ENCODE data around the gene CCDC66.
"Not testable (repeated sequence)": the region's sequence is repeated elsewhere in the genome, so short reads cannot be mapped to it uniquely, and the experiment has no call there.

The CCDC66 gene

DNA sequence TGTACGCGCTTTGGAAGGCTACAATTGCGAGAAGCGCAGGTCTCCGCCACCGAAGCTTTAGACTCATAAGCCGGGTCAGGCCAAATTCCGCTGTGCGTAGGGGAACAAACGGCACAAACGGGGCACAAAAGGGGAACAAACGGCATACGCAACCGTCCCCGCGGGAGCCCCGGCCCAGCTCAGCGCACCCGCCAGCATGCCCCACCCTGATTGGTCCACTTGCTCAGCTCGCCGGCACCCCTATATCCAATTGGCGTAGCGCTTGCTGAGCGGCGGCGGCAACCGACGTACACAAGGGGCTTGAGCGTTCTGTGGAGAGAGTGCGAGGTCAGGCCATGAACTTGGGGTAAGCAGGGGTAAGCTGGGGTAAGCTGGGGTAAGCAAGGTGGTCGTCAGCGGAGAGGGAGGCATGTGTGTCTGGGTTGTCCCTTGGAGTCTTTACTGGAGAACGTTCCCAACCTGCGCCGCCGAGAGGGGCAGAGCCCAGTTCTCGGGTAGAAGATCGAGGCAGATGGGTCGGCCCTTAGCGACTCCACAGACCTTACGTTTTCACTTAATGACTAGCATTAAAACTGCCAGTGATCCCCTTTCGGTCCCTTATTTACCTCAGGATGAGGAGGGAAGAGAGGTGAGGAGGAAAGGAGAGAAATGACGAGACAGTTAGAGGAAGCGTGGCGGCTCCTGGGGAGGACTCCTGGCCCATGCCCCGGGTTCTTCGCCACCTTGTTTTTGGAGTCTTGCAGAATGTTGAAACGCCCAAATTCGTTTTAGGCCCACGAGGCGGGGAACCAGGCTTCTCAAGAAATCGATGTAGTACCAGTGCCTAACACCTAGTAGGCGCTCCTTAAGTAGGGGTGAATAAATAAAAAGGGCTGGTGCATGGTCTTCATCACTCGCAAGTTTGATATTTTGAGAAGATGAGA lies at the start of gene CCDC66:
TSS of gene CCDC66 (plus strand) at position 268 of the 923 bp plus-strand sequence. CDS start at position 336, 68 bp downstream.
- DNase-seq, result peak; percentile 67

GRCh38 chr3:56519641-56520040 lies 37.3 kb upstream of the CCDC66 start:
- no peak for DNase-seq

DNA sequence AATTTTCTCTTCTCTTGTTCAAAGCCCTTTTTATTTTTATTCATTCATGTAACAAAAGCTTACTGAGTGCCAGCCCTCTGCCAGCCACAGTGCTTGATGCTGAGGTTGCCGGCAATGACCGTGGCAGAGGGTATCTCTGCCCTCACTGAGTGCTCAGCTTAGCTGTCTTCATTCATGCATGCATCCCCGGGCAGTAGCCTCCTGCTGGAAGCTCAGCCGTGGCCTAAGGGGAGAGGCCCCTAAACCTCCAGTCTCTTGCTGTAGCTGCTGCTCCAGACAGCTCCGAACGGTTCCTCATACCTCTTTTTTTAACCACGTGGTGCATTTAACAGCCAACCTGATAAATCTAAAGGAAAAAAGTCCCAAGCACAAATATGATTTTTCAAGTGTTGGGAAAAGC lies 34.6 kb upstream of the CCDC66 start:
- DNase-seq, result no peak

- no peak for DNase-seq
These were observed 31.7 kb upstream of the CCDC66 start for GRCh38 chr3:56525291-56525690.

GRCh38 chr3:56536735-56537134 lies 20.2 kb upstream of the CCDC66 start:
- no peak for DNase-seq

GRCh38 chr3:56547486-56547885 lies 9.5 kb upstream of the CCDC66 start:
- DNase-seq, result no peak

GRCh38 chr3:56557831-56558170 lies 826 bp downstream of the CCDC66 start:
- DNase-seq, result no peak

- no peak for DNase-seq
These were observed 16.5 kb downstream of the CCDC66 start for GRCh38 chr3:56573501-56573900.

DNA sequence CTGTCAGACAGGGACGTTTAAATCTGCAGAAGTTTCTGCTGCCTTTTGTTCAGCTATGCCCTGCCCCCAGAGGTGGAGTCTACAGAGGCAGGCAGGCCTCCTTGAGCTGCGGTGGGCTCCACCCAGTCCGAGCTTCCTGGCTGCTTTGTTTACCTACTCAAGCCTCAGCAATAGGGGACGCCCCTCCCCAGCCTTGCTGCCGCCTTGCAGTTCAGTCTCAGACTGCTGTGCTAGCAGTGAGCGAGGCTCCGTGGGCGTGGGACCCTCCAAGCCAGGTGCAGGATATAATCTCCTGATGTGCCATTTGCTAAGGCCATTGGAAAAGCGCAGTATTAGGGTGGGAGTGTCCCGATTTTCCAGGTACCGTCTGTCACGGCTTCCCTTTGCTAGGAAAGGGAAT lies 25.0 kb downstream of the CCDC66 start:
- not testable (repeated sequence) for DNase-seq

DNA sequence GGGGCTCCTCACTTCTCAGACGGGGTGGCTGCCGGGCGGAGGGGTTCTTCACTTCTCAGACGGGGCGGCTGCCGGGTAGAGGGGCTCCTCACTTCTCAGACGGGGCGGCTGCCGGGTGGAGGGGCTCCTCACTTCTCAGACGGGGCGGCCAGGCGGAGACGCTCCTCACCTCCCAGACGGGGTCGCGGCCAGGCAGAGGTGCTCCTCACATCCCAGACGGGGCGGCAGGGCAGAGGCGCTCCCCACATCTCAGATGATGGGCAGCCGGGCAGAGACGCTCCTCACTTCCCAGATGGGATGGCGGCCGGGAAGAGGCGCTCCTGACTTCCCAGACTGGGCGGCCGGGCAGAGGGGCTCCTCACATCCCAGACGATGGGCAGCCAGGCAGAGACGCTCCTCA lies 27.3 kb downstream of the CCDC66 start:
- DNase-seq, result not testable (repeated sequence)

DNA sequence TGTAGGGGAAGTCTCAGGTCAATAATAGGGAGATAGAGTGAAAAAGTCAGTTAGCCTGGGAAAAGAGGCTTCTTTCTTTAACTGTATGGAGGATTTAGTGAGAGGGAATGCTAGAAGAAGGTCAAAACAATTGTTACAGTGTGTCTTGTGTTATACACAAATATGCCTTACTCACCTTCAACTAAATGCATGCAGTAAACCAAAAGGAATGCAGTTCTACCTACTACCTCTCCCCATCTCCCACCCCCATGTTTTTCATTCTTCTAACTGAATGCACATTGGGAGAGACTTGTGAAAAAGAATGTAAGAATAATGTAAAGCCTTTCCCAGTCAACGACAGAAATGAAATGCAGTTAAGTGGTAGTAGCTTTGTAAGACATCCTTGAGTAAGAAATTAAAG lies 33.8 kb downstream of the CCDC66 start:
- DNase-seq, result no peak

DNA sequence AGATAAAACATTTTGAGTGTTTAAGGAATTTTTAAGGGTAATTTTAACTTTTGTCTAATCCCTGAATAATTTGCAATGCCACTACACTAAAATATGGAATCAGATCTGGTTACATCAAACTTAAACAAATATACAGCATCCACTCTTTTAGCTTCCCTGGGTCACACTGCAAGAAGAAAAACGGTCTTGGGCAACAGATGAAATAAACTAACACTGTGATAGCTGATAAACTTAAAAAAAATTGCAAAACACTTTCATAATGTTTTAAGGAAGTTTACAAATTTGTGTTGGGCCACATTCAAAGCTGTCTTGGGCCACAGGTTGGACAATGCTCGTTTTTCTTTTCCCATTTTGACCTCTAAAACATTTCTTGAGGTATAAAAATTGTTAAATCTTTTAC lies 34.3 kb downstream of the CCDC66 start:
- no peak for DNase-seq

- peak; percentile 37 for DNase-seq
These were observed 36.6 kb downstream of the CCDC66 start for GRCh38 chr3:56593455-56594158.

- DNase-seq, result no peak
These were observed 39.2 kb downstream of the CCDC66 start for GRCh38 chr3:56595975-56596840.

- DNase-seq, result not testable (repeated sequence)
These were observed 51.5 kb downstream of the CCDC66 start for GRCh38 chr3:56608479-56608878.

DNA sequence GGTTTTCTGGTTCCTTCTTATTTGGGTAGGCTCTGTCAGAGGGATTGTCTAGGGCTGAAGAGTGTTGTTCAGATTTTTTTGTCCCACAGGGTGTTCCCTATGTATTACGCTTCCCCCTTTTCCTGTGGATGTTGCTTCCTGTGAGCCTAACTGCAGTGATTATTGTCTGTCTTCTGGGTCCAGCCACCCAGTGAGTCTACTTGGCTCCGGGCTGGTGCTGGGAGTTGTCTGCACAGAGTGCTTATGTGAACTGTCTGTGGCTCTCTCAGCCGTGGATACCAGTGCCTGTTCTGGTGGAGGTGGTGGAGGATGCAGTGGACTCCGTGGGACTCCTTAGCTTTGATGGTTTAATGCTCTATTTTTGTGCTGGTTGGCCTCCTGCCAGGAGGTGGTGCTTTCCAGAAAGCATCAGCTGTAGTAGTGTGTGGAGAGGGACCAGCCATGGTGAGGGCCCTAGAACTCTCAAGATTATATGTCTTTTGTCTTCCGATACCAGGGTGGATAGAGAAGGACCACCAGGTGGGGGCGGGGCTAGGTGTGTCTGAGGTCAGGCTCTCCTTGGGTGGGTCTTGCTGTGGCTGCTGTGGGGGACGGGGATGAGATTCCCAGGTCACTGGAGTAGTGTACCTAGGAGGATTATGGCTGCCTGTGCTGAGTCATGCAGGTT lies 53.8 kb downstream of the CCDC66 start:
- DNase-seq, result no peak

DNA sequence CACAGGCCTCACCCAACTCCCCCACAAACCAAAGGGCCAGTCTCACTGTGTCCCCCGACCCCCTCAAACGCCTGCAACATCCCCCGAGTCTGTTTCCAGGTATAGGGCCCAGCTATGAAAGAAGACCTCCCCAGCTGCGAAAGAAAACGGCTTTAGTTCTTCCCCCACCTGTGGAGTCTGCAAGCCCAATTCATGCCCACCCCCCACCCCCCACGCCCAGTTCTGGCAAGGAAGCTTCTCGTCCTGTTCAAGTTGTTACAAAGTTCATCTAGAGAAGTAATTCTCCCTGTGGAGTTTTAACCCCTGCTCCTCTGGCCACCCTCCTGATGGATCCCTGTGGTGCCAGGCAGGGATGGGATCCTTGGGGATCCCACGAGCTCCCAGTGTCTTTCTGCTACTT lies 54.4 kb downstream of the CCDC66 start:
- no peak for DNase-seq

DNA sequence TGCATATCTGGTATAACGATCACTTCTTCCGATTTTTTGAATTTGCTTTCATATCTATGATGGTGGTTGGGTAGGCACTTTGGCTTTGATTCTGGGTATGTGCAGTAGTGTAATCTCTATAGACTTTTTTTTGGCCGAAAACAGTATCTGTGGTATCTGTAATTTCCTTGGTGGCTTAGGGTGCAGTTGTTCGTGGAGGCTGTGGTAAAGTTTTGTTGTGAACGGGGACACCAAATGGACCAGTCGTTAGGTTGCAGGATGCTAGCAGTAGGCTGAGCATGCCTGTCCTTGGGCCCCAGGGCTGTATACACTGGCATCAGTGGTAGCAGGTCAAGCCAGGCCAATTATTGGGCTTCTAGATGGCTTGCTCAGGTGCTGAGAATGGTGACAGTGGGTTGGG lies 55.2 kb downstream of the CCDC66 start:
- no peak for DNase-seq

GRCh38 chr3:56613016-56613415 lies 56.0 kb downstream of the CCDC66 start:
- DNase-seq, result no peak

DNA sequence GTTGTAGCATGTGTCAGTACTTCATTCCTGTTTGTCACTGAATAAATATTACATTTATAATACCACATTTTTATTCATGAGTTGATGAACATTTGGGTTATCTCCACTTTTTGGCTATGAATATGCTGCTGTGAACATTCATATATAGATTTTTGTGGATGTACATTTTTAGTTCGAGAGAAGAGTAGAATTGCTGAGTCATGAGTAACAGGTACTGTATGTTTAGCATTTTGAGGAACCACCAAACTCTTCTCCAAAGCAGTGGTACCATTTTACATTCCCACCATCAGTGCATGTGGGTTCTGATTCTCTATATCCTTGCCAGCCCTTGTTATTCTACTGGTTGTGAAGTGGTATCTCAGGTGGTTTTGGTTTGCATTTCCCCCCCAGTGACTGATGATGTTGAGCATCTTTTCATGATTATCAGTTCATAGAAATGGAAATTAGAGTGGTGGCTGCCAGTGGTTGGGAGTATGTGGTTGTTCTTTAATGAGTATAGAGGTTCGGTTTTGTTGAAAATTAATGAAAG lies 59.6 kb downstream of the CCDC66 start:
- DNase-seq, result no peak

GRCh38 chr3:56620371-56620770 lies 63.4 kb downstream of the CCDC66 start:
- DNase-seq, result no peak

GRCh38 chr3:56621681-56622080 lies 64.7 kb downstream of the CCDC66 start:
- DNase-seq, result no peak
